HL-60/S4 (cell line): ENCODE data around the gene UBXN2A.
"Not testable (repeated sequence)": the region's sequence is repeated elsewhere in the genome, so short reads cannot be mapped to it uniquely, and the experiment has no call there.

Source experiments
- in situ Hi-C: fragments of 300-500 bp; cut with MboI; formaldehyde crosslinking; loops from 2 replicates; pipeline ENCODE4 v1.14.3; 2022; ENCODE audit warnings: low sequenced_read_pairs

UBXN2A gene

GRCh38 chr2:24011250-24012104 is 71.2 kb downstream of the UBXN2A start:
- in situ Hi-C loops = no loop called here

GRCh38 chr2:24012521-24013188 is 72.4 kb downstream of the UBXN2A start:
- in situ Hi-C loops = no loop called here

GRCh38 chr2:24014902-24015301 is 74.6 kb downstream of the UBXN2A start:
- in situ Hi-C loops = not testable (repeated sequence)

- in situ Hi-C loops = no loop called here
Observed at GRCh38 chr2:24015562-24016375, 75.5 kb downstream of the UBXN2A start.

GRCh38 chr2:24016376-24016761 is 76.1 kb downstream of the UBXN2A start:
- in situ Hi-C loops = no loop called here

- in situ Hi-C loops = no loop called here
Observed at GRCh38 chr2:24016853-24017703, 76.8 kb downstream of the UBXN2A start.

GRCh38 chr2:24017711-24018110 is 77.4 kb downstream of the UBXN2A start:
- in situ Hi-C loops = no loop called here

- in situ Hi-C loops = no loop called here
Observed at GRCh38 chr2:24018241-24018640, 78.0 kb downstream of the UBXN2A start.

GRCh38 chr2:24019729-24020128 is 79.5 kb downstream of the UBXN2A start:
- in situ Hi-C loops = no loop called here

GRCh38 chr2:24020244-24020643 is 80.0 kb downstream of the UBXN2A start:
- in situ Hi-C loops = no loop called here

GRCh38 chr2:24021122-24021998 is 81.1 kb downstream of the UBXN2A start:
- in situ Hi-C loops = no loop called here

GRCh38 chr2:24022324-24022974 is 82.2 kb downstream of the UBXN2A start:
- in situ Hi-C loops = no loop called here

- in situ Hi-C loops = no loop called here
Observed at GRCh38 chr2:24022975-24023575, 82.8 kb downstream of the UBXN2A start.

GRCh38 chr2:24024018-24024417 is 83.8 kb downstream of the UBXN2A start:
- in situ Hi-C loops = no loop called here

GRCh38 chr2:24024996-24025663 is 84.9 kb downstream of the UBXN2A start:
- in situ Hi-C loops = no loop called here

GRCh38 chr2:24026233-24026632 is 86.0 kb downstream of the UBXN2A start:
- in situ Hi-C loops = no loop called here

GRCh38 chr2:24038786-24039499 is 98.7 kb downstream of the UBXN2A start:
- in situ Hi-C loops = no loop called here
